Cerebellar nuclear complex (tissue), 1 donor: Measurements from ENCODE around the gene NUTM2G.
"Not testable (repeated sequence)": the region's sequence is repeated elsewhere in the genome, so short reads cannot be mapped to it uniquely, and the experiment has no call there.

Experiments used
- DNase-seq, 2 experiments: peaks; one replicate each; lab custom pipeline; 2025; lab: John Stamatoyannopoulos, UW

Gene NUTM2G

GRCh38 chr9:96928543-96928942, at the start of gene NUTM2G:
NUTM2G (plus strand) TSS chr9:96928843; CDS start chr9:96929025, 182 bp downstream.
- DNase-seq = not testable (repeated sequence)

- DNase-seq = no peak
Measured at GRCh38 chr9:96883922-96884321, 44.7 kb upstream of the NUTM2G start.

- no peak for DNase-seq
Measured at GRCh38 chr9:96884443-96884842, 44.2 kb upstream of the NUTM2G start.

GRCh38 chr9:96885424-96885823, 43.2 kb upstream of the NUTM2G start:
- no peak for DNase-seq

GRCh38 chr9:96888591-96888990, 40.1 kb upstream of the NUTM2G start:
- no peak for DNase-seq

- DNase-seq = no peak
Measured at GRCh38 chr9:96892131-96892530, 36.5 kb upstream of the NUTM2G start.

- DNase-seq = not testable (repeated sequence)
Measured at GRCh38 chr9:96900010-96900409, 28.6 kb upstream of the NUTM2G start.

GRCh38 chr9:96904947-96905722, 23.5 kb upstream of the NUTM2G start:
- not testable (repeated sequence) for DNase-seq

- DNase-seq = not testable (repeated sequence)
Measured at GRCh38 chr9:96908479-96908878, 20.2 kb upstream of the NUTM2G start.

- DNase-seq = not testable (repeated sequence)
Measured at GRCh38 chr9:96915539-96915938, 13.1 kb upstream of the NUTM2G start.

- DNase-seq = not testable (repeated sequence)
Measured at GRCh38 chr9:96916531-96916930, 12.1 kb upstream of the NUTM2G start.

GRCh38 chr9:96918550-96918949, 10.1 kb upstream of the NUTM2G start:
- DNase-seq = not testable (repeated sequence)

GRCh38 chr9:96920803-96921202, 7.8 kb upstream of the NUTM2G start:
- DNase-seq = not testable (repeated sequence)

GRCh38 chr9:96925587-96925986, 3.1 kb upstream of the NUTM2G start:
- DNase-seq = not testable (repeated sequence)

- DNase-seq = not testable (repeated sequence)
Measured at GRCh38 chr9:96931665-96932064, 3.0 kb downstream of the NUTM2G start.

- not testable (repeated sequence) for DNase-seq
Measured at GRCh38 chr9:96934097-96934496, 5.5 kb downstream of the NUTM2G start.

- DNase-seq = not testable (repeated sequence)
Measured at GRCh38 chr9:96934706-96935105, 6.1 kb downstream of the NUTM2G start.

- not testable (repeated sequence) for DNase-seq
Measured at GRCh38 chr9:96935401-96935800, 6.8 kb downstream of the NUTM2G start.

- DNase-seq = not testable (repeated sequence)
Measured at GRCh38 chr9:96937442-96937841, 8.8 kb downstream of the NUTM2G start.

- DNase-seq = not testable (repeated sequence)
Measured at GRCh38 chr9:96938957-96939665, 10.5 kb downstream of the NUTM2G start.

- not testable (repeated sequence) for DNase-seq
Measured at GRCh38 chr9:96940982-96941381, 12.3 kb downstream of the NUTM2G start.

- DNase-seq = not testable (repeated sequence)
Measured at GRCh38 chr9:96941628-96942027, 13.0 kb downstream of the NUTM2G start.

GRCh38 chr9:96942181-96942580, 13.5 kb downstream of the NUTM2G start:
- DNase-seq = not testable (repeated sequence)
